Testis (tissue), 3 donors: Measurements from ENCODE around the gene NCOA6. TPM values are rescaled to one million over a fixed set of nuclear protein-coding genes. Genes with fewer than 3 reads are reported as not detected.
A peak's percentile ranks its signal among the peaks of the same experiment; 100 is the strongest.

Source experiments
- DNase-seq: peaks from one replicate; pipeline ENCODE4 v3.0.0-alpha.2; 2019
- H3K27ac ChIP-seq, 2 donors: fragments of 200-600 bp; sonication (generic); one replicate each; pipeline ENCODE4 v1.5.1; 2019
- H3K27me3 ChIP-seq: fragments of 200-600 bp; sonication (generic); one replicate; pipeline ENCODE4 v1.5.1; 2019
- H3K36me3 ChIP-seq: fragments of 200-600 bp; sonication (generic); one replicate; pipeline ENCODE4 v1.5.1; 2017; ENCODE audit warnings: low read depth; ENCODE audit errors: missing control alignments
- H3K4me1 ChIP-seq: fragments of 200-600 bp; sonication (generic); one replicate; pipeline ENCODE4 v1.5.1; 2019
- H3K4me3 ChIP-seq, 2 donors: fragments of 200-600 bp; sonication (generic); one replicate each; pipeline ENCODE4 v1.5.1; 2017 to 2019
- H3K9me3 ChIP-seq: fragments of 200-600 bp; sonication (generic); one replicate; pipeline ENCODE4 v1.5.1; 2017
- CTCF ChIP-seq, 3 experiments: fragments of 450-650 bp in 2 of 3; fragments of 200-600 bp in 1 of 3; sonication (generic) in 1 of 3; IDR thresholded peaks; one replicate each; pipeline ENCODE4 v1.5.1; 2016 to 2019; ENCODE audit warnings: antibody characterized with exemption in 3 of 3, mild to moderate bottlenecking in 2 of 3, moderate library complexity in 1 of 3
- POLR2A ChIP-seq: fragments of 450-650 bp; IDR thresholded peaks from one replicate; pipeline ENCODE4 v1.6.1; 2017; ENCODE audit warnings: antibody characterized with exemption, mild to moderate bottlenecking, moderate library complexity
- WGBS, 2 donors: methylation state at CpG; one replicate each; pipeline ENCODE4 v1.1.5; 2018; 5-methylcytosine and 5-hydroxymethylcytosine counted together
- intact Hi-C: fragments of 100-400 bp; cut with DNase I; formaldehyde crosslinking; loops from one replicate; pipeline ENCODE4 v1.15.1; 2023; ENCODE audit warnings: low total_unique reads
- polyA plus RNA-seq: library from polyadenylated mRNA; stranded (reverse); fragments of 350-450 nt; fragmentation: Illumina TruSeq; extraction: RNeasy Lipid Tissue Mini Kit (QIAGEN cat#74804); gene quantifications from one replicate; pipeline ENCODE4 v1.2.3, GENCODE V29; 2014; ENCODE audit warnings: low read depth, low replicate concordance; ENCODE audit not compliant: insufficient read depth
- total RNA-seq, 2 donors: library from RNA; depleted of rRNA; stranded (reverse); fragments of >200 nt; gene quantifications; one replicate each; pipeline ENCODE4 v1.2.3, GENCODE V29; 2016

The NCOA6 gene
- total and polyA plus RNA-seq, 3 donors from 2014 or later: 45.2 to 54.4 (median 48.1) TPM

- Histone ChIP-seq H3K4me3 (peak overlapping the region in 1 of 2 donors; percentile 77), H3K4me1 (peaks cover 10% of the 10 kb centered on the region), H3K27me3 (no peaks in the 10 kb centered on the region), H3K9me3 (no peaks in the 10 kb centered on the region), H3K27ac (no peak overlapping the region), H3K36me3 (no peaks in the 10 kb centered on the region)
- DNase-seq: no peak
- intact Hi-C loops: no loop called here
- TF ChIP-seq POLR2A (no peak), CTCF (IDR thresholded peaks at IDR 0.05) (no peak)
- WGBS, 2 donors: 38 to 39% methylated on average over 3 of the region's 3 CpGs
Observed at GRCh38 chr20:34703061-34703423, 122.4 kb downstream of the NCOA6 start.

- H3K4me3 ChIP-seq: no peak overlapping the region
- DNase-seq: no peak
- no peaks in the 10 kb centered on the region for H3K27me3 ChIP-seq
- no peaks in the 10 kb centered on the region for H3K9me3 ChIP-seq
- no peak overlapping the region for H3K27ac ChIP-seq
- H3K36me3 ChIP-seq: no peaks in the 10 kb centered on the region
- no peak for TF ChIP-seq POLR2A
- TF ChIP-seq CTCF (IDR thresholded peaks at IDR 0.05): no peak
- intact Hi-C loops: no loop called here
- peaks cover 10% of the 10 kb centered on the region for H3K4me1 ChIP-seq
- 84 to 85% methylated on average over 6 of the region's 6 CpGs for WGBS, 2 donors
Observed at GRCh38 chr20:34701405-34702085, 123.9 kb downstream of the NCOA6 start.

DNA sequence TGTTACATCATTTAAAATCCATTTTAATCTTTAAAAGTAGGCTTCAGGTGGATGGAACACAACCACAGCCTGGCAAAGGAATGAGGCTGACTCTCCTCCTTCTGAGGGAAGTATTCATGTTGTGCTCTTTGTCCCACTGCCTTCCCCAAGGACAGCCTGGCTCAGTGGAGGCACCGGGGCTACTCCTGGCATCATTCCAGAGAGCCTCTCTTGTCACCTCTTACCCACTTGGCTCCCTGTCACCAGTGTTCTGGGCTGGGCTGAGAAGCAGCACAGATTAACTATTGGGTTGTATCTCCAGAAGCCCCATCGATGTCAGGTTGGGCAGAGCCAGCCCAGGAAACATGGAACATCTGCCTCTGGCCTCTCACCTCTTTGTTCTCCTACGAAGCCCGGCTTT is 132.0 kb downstream of the NCOA6 start:
- no peak overlapping the region for H3K4me3 ChIP-seq
- intact Hi-C loops: no loop called here
- no peaks in the 10 kb centered on the region for H3K4me1 ChIP-seq
- DNase-seq: no peak
- no peak overlapping the region for H3K27ac ChIP-seq
- H3K9me3 ChIP-seq: no peaks in the 10 kb centered on the region
- TF ChIP-seq POLR2A (no peak), CTCF (IDR thresholded peaks at IDR 0.05) (no peak)
- 41 to 71% methylated on average over 4 of the region's 4 CpGs for WGBS, 2 donors
- no peaks in the 10 kb centered on the region for H3K36me3 ChIP-seq
- no peaks in the 10 kb centered on the region for H3K27me3 ChIP-seq

- DNase-seq: no peak
- WGBS, 2 donors: 86 to 92% methylated on average over 3 of the region's 3 CpGs
- no peaks in the 10 kb centered on the region for H3K9me3 ChIP-seq
- no peaks in the 10 kb centered on the region for H3K4me1 ChIP-seq
- no peaks in the 10 kb centered on the region for H3K36me3 ChIP-seq
- intact Hi-C loops: no loop called here
- no peak overlapping the region for H3K4me3 ChIP-seq
- no peaks in the 10 kb centered on the region for H3K27me3 ChIP-seq
- TF ChIP-seq POLR2A: no peak
- TF ChIP-seq CTCF (IDR thresholded peaks at IDR 0.05): no peak
- H3K27ac ChIP-seq: no peak overlapping the region
Observed at GRCh38 chr20:34691838-34692237, 133.6 kb downstream of the NCOA6 start.

GRCh38 chr20:34689486-34689885 is 136.0 kb downstream of the NCOA6 start:
- TF ChIP-seq CTCF (IDR thresholded peaks at IDR 0.05) (no peak), POLR2A (no peak)
- intact Hi-C loops: no loop called here
- H3K36me3 ChIP-seq: no peaks in the 10 kb centered on the region

More at GRCh38 chr20:34689486-34689885, 136.0 kb downstream of the NCOA6 start:
- no peak overlapping the region for H3K4me3 ChIP-seq
- no peaks in the 10 kb centered on the region for H3K4me1 ChIP-seq
- 76% methylated on average over 2 of the region's 2 CpGs for WGBS, 2 donors
- DNase-seq: no peak
- no peak overlapping the region for H3K27ac ChIP-seq
- no peaks in the 10 kb centered on the region for H3K9me3 ChIP-seq
- no peaks in the 10 kb centered on the region for H3K27me3 ChIP-seq
